ENCODE data around the gene EIF4B.

Gene EIF4B

DNA sequence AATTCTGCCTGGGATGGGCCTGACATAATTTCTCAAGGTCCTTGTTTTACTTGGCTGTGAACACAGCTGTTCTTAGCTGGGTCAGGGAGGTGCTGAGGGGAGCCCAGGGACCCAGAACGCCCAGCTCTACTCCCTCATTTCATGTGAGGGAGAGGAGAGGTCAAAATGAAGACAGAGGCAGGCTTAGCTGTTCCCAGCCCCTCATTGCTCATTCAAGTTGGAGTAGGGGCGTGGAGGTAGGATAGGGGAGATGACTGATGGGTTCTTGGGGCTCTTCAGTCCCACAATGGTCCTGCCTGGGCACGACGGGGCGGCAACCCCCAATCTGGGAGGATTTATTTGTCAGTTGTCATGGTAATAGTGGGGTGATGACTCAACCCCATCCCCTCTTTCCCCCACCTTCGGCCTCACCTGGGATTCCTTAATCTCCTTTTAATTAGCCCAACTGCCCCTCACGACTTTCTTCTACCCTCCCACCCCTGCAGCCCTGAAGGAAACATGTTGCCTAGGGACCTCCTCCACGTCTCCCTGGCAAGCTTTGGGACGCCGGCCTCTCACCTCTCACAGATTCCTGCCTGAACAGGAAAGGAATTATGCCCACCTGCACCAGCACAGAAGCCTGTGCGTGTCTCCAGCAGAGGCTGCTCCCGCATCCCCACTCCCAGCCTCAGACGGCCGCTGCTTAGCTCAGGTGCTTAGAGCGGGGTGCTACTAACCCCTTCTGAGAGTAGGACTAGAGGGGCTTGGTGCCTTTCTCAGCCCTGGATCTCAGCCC lies 62.7 kb downstream of the EIF4B start:
- ATAC-seq (ENCODE audit: insufficient read depth, low read depth), result no peak
- Histone ChIP-seq H3K79me2 (ENCODE audit: insufficient read depth, low read length) (no peaks in the 10 kb centered on the region), H3K36me3 (ENCODE audit: insufficient read depth, low read length) (peaks cover 50% of the 10 kb centered on the region), H3K9ac (ENCODE audit: low read depth, low read length) (no peak overlapping the region), H3K27me3 (ENCODE audit: insufficient read depth, low read length, poor library complexity) (no peaks in the 10 kb centered on the region), H4K20me1 (ENCODE audit: insufficient read depth, low read length) (peaks cover 4% of the 10 kb centered on the region; the same call in 1 of the 2 replicates), H3K4me3 (ENCODE audit: low read depth in 1 of 2, low read length in 2 of 2) (no peak overlapping the region), H2AFZ (ENCODE audit: low read depth, low read length) (no peak overlapping the region), H3K27ac (ENCODE audit: low read length) (no peak overlapping the region), H3K4me1 (ENCODE audit: insufficient read depth, low read length) (no peaks in the 10 kb centered on the region), H3K9me3 (ENCODE audit: insufficient read depth, low read length, severe bottlenecking) (no peaks in the 10 kb centered on the region), H3K4me2 (ENCODE audit: insufficient read depth, low read length) (no peak overlapping the region)
- no peak for TF ChIP-seq EZH2 (IDR thresholded peaks at IDR 0.05; ENCODE audit: borderline replicate concordance, low read depth, low read length, severe bottlenecking)
- TF ChIP-seq, protein P1, sequence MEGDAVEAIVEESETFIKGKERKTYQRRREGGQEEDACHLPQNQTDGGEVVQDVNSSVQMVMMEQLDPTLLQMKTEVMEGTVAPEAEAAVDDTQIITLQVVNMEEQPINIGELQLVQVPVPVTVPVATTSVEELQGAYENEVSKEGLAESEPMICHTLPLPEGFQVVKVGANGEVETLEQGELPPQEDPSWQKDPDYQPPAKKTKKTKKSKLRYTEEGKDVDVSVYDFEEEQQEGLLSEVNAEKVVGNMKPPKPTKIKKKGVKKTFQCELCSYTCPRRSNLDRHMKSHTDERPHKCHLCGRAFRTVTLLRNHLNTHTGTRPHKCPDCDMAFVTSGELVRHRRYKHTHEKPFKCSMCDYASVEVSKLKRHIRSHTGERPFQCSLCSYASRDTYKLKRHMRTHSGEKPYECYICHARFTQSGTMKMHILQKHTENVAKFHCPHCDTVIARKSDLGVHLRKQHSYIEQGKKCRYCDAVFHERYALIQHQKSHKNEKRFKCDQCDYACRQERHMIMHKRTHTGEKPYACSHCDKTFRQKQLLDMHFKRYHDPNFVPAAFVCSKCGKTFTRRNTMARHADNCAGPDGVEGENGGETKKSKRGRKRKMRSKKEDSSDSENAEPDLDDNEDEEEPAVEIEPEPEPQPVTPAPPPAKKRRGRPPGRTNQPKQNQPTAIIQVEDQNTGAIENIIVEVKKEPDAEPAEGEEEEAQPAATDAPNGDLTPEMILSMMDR (IDR thresholded peaks at IDR 0.05; ENCODE audit: borderline replicate concordance, extremely low read depth, low read length, poor library complexity, severe bottlenecking), result no peak
- DNase-seq, result no peak

DNA sequence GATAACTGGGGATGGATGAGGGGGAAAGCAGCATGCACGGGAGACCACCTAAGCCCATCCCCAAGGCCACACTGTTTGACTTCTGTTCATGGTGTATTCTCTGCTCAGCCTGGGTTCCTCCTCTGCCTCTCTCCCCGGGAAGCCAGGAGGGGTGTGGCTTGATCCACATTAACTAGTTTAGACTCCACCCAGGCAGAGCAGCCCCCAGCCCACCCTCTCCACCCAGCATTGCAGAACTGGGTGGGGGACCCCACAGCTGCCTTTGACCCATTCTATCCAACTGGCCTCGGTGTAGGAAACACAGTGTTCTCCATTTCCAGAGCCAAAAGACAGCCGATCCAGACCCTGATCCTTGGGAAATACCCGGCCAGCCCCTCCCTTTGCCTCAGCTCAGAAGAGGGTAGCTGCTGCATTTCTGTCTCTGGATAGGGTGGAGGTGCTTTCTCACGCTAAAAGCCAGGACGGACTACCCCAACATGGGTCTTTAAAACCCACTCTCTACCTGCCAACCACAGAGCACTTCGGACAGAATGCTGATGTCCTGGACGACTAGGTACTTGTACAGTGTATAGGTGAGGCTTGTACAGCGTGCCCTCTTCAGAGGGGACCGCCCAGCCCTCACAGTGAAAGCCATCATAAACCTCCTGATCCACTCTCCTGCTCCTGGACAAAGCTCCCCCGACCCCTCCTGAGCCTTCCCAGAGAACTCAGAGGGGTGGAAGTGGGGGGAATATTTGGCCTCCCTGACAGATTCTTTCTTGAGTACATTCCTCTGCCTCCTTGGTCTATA lies 63.6 kb downstream of the EIF4B start:
- no peak for ATAC-seq (ENCODE audit: insufficient read depth, low read depth)

DNA sequence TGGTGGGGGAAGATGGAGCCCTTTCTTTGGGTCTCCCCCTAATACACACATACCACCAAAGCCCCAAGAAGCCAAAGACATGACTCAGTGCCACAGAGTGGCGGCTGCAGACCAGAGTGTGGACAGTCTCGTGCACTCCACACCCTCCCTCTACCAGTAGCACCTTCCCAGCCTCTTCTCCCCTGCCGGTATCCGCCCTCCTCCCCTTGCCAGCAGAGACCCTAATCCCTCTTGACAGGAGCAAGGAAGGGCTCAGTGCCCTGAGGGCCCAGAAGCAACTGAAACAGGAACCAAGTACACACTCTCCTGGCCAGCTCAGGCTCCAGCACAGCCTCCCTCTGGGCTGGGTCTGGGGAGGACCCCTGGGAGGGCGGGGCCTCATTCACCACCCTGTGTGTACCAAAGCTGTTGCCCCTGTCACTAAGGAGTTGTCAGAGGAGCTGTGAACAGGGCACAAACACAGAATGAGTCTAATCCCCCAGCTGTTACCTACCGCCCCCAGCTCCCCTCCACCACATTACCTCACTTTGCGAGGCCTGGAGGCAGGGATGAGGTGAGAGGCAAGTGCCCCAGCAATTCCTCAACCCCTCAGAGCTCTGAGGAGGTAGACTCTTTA lies 64.7 kb downstream of the EIF4B start:
- H3K79me2 ChIP-seq (ENCODE audit: insufficient read depth, low read length), result no peaks in the 10 kb centered on the region
- H3K27ac ChIP-seq (ENCODE audit: low read length), result no peak overlapping the region
- H3K4me2 ChIP-seq (ENCODE audit: insufficient read depth, low read length), result no peak overlapping the region
- H3K27me3 ChIP-seq (ENCODE audit: insufficient read depth, low read length, poor library complexity), result no peaks in the 10 kb centered on the region
- no peak overlapping the region for H3K4me3 ChIP-seq (ENCODE audit: low read depth in 1 of 2, low read length in 2 of 2)
- H3K9me3 ChIP-seq (ENCODE audit: insufficient read depth, low read length, severe bottlenecking), result no peaks in the 10 kb centered on the region
- H3K36me3 ChIP-seq (ENCODE audit: insufficient read depth, low read length), result peaks cover 48% of the 10 kb centered on the region
- DNase-seq (no peak), ATAC-seq (ENCODE audit: insufficient read depth, low read depth) (no peak)
- peaks cover 4% of the 10 kb centered on the region; the same call in 1 of the 2 replicates for H4K20me1 ChIP-seq (ENCODE audit: insufficient read depth, low read length)
- no peak overlapping the region for H3K9ac ChIP-seq (ENCODE audit: low read depth, low read length)
- no peaks in the 10 kb centered on the region for H3K4me1 ChIP-seq (ENCODE audit: insufficient read depth, low read length)
- no peak overlapping the region for H2AFZ ChIP-seq (ENCODE audit: low read depth, low read length)
- no peak for TF ChIP-seq EZH2 (IDR thresholded peaks at IDR 0.05; ENCODE audit: borderline replicate concordance, low read depth, low read length, severe bottlenecking)

More for the DNA sequence above, 63.6 kb downstream of the EIF4B start:
- no peak overlapping the region for H3K9ac ChIP-seq (ENCODE audit: low read depth, low read length)
- DNase-seq, result no peak
- H2AFZ ChIP-seq (ENCODE audit: low read depth, low read length), result no peak overlapping the region
- H3K4me1 ChIP-seq (ENCODE audit: insufficient read depth, low read length), result no peaks in the 10 kb centered on the region
- TF ChIP-seq, protein P1 (IDR thresholded peaks at IDR 0.05; ENCODE audit: borderline replicate concordance, extremely low read depth, low read length, poor library complexity, severe bottlenecking), result no peak
- TF ChIP-seq EZH2 (IDR thresholded peaks at IDR 0.05; ENCODE audit: borderline replicate concordance, low read depth, low read length, severe bottlenecking), result no peak
- no peaks in the 10 kb centered on the region for H3K27me3 ChIP-seq (ENCODE audit: insufficient read depth, low read length, poor library complexity)
- peaks cover 4% of the 10 kb centered on the region; the same call in 1 of the 2 replicates for H4K20me1 ChIP-seq (ENCODE audit: insufficient read depth, low read length)
- no peak overlapping the region for H3K4me2 ChIP-seq (ENCODE audit: insufficient read depth, low read length)
- peaks cover 52% of the 10 kb centered on the region for H3K36me3 ChIP-seq (ENCODE audit: insufficient read depth, low read length)
- no peaks in the 10 kb centered on the region for H3K79me2 ChIP-seq (ENCODE audit: insufficient read depth, low read length)
- no peaks in the 10 kb centered on the region for H3K9me3 ChIP-seq (ENCODE audit: insufficient read depth, low read length, severe bottlenecking)
- H3K27ac ChIP-seq (ENCODE audit: low read length), result no peak overlapping the region
- H3K4me3 ChIP-seq (ENCODE audit: low read depth in 1 of 2, low read length in 2 of 2), result no peak overlapping the region
